ENCODE data around the gene RNASET2. TPM values are rescaled to one million over a fixed set of nuclear protein-coding genes. Genes with fewer than 3 reads are reported as not detected.
A peak's percentile ranks its signal among the peaks of the same experiment; 100 is the strongest.

The RNASET2 gene
- total RNA-seq, 2 donors from 2014 or later = 53.7 to 66.3 TPM

- Histone ChIP-seq H3K27ac (no peak overlapping the region), H3K4me3 (no peak overlapping the region), H3K9me3 (no peaks in the 10 kb centered on the region), H3K4me1 (no peaks in the 10 kb centered on the region), H3K36me3 (replicated peaks in 1 of 2; ENCODE audit: insufficient read depth in 1 of 2, low read depth in 2 of 2) (peaks cover 0 to 8% of the 10 kb centered on the region in 2 donors), H3K27me3 (no peaks in the 10 kb centered on the region)
- TF ChIP-seq CTCF (IDR thresholded peaks at IDR 0.05) (no peak), POLR2A (IDR thresholded peaks at IDR 0.05) (no peak)
- ATAC-seq (no peak), DNase-seq (no peak)
- intact Hi-C loops (cut with DNase I) = no loop called here
- 90 to 94% methylated on average over 6 of the region's 6 CpGs for WGBS, 2 donors
Observed at GRCh38 chr6:166933396-166933795, 23.0 kb downstream of the RNASET2 start.

- TF ChIP-seq POLR2A (IDR thresholded peaks at IDR 0.05) (no peak), CTCF (IDR thresholded peaks at IDR 0.05) (no peak)
- Histone ChIP-seq H3K4me1 (no peaks in the 10 kb centered on the region), H3K36me3 (replicated peaks in 1 of 2; ENCODE audit: insufficient read depth in 1 of 2, low read depth in 2 of 2) (peaks cover 0 to 4% of the 10 kb centered on the region in 2 donors), H3K27me3 (no peaks in the 10 kb centered on the region), H3K9me3 (no peaks in the 10 kb centered on the region), H3K27ac (no peak overlapping the region), H3K4me3 (no peak overlapping the region)
- DNase-seq (no peak), ATAC-seq (no peak)
- intact Hi-C loops (cut with DNase I) = no loop called here
- 91% methylated on average over 10 of the region's 10 CpGs for WGBS, 2 donors
Observed at GRCh38 chr6:166932616-166933015, 23.7 kb downstream of the RNASET2 start.

GRCh38 chr6:166932116-166932515 is 24.2 kb downstream of the RNASET2 start:
- intact Hi-C loops (cut with DNase I) = no loop called here
- WGBS, 2 donors = 90 to 95% methylated on average over 6 of the region's 6 CpGs
- Histone ChIP-seq H3K4me1 (no peaks in the 10 kb centered on the region), H3K4me3 (no peak overlapping the region), H3K9me3 (no peaks in the 10 kb centered on the region), H3K27me3 (no peaks in the 10 kb centered on the region), H3K27ac (no peak overlapping the region), H3K36me3 (replicated peaks in 1 of 2; ENCODE audit: insufficient read depth in 1 of 2, low read depth in 2 of 2) (peaks cover 0 to 4% of the 10 kb centered on the region in 2 donors)
- DNase-seq = no peak
- ATAC-seq = no peak
- TF ChIP-seq CTCF (IDR thresholded peaks at IDR 0.05) = no peak
- TF ChIP-seq POLR2A (IDR thresholded peaks at IDR 0.05) = no peak

- Histone ChIP-seq H3K4me3 (no peak overlapping the region), H3K4me1 (no peaks in the 10 kb centered on the region), H3K27ac (no peak overlapping the region), H3K9me3 (no peaks in the 10 kb centered on the region), H3K36me3 (replicated peaks in 1 of 2; ENCODE audit: insufficient read depth in 1 of 2, low read depth in 2 of 2) (peaks cover 0 to 4% of the 10 kb centered on the region in 2 donors), H3K27me3 (no peaks in the 10 kb centered on the region)
- 95 to 97% methylated on average over 14 of the region's 14 CpGs for WGBS, 2 donors
- intact Hi-C loops (cut with DNase I) = no loop called here
- DNase-seq (no peak), ATAC-seq (no peak)
- no peak for TF ChIP-seq CTCF (IDR thresholded peaks at IDR 0.05)
- no peak for TF ChIP-seq POLR2A (IDR thresholded peaks at IDR 0.05)
Observed at GRCh38 chr6:166931426-166931970, 24.9 kb downstream of the RNASET2 start.

GRCh38 chr6:166930354-166930891 is 25.9 kb downstream of the RNASET2 start:
- WGBS, 2 donors = 91 to 100% methylated on average over 4 of the region's 4 CpGs
- H3K36me3 ChIP-seq (replicated peaks in 1 of 2; ENCODE audit: insufficient read depth in 1 of 2, low read depth in 2 of 2) = peaks cover 0 to 4% of the 10 kb centered on the region in 2 donors
- intact Hi-C loops (cut with DNase I) = no loop called here
- no peaks in the 10 kb centered on the region for H3K9me3 ChIP-seq
- H3K27me3 ChIP-seq = no peaks in the 10 kb centered on the region
- no peak for TF ChIP-seq POLR2A (IDR thresholded peaks at IDR 0.05)
- TF ChIP-seq CTCF (IDR thresholded peaks at IDR 0.05) = peak in 1 of 7 experiments; percentile 29
- DNase-seq (no peak), ATAC-seq (no peak)
- no peak overlapping the region for H3K4me3 ChIP-seq
- H3K27ac ChIP-seq = no peak overlapping the region
- no peaks in the 10 kb centered on the region for H3K4me1 ChIP-seq
